Measurements from ENCODE around the gene SORCS1. TPM values are rescaled to one million over a fixed set of nuclear protein-coding genes. Genes with fewer than 3 reads are reported as not detected.

The SORCS1 gene
- total and polyA plus RNA-seq, 2 experiments from 2014 or later = 2.9 to 8.9 TPM

GRCh38 chr10:106768204-106768603 is 396.3 kb downstream of the SORCS1 start:
- Mint-ChIP-seq H3K9me3 (no peaks in the 10 kb centered on the region; the same call in 2 of the 3 replicates), H3K27me3 (ENCODE audit: insufficient read depth, low read depth, poor library complexity) (peaks cover 2% of the 10 kb centered on the region), H3K4me3 (no peak overlapping the region), H3K27ac (no peak overlapping the region), H3K4me1 (peaks cover 24% of the 10 kb centered on the region), H3K36me3 (ENCODE audit: low read depth) (no peaks in the 10 kb centered on the region)
- ATAC-seq (no peak), DNase-seq (ENCODE audit: low spot score) (no peak)
- no peaks in the 10 kb centered on the region for H3F3A ChIP-seq (replicated peaks; ENCODE audit: low read depth)
- peaks cover 8% of the 10 kb centered on the region; the same call in 1 of the 2 replicates for H3K4me1 ChIP-seq (ENCODE audit: insufficient read depth)
- H3K36me3 ChIP-seq (ENCODE audit: insufficient read depth) = no peaks in the 10 kb centered on the region
- H2AFZ ChIP-seq = no peak overlapping the region
- TF ChIP-seq ETS1 (IDR thresholded peaks at IDR 0.05) (no peak), JUNB (IDR thresholded peaks at IDR 0.05; ENCODE audit: unreplicated experiment) (no peak), ZNF114 (CRISPR knock-in tag; IDR thresholded peaks at IDR 0.05) (no peak), CREB1 (CRISPR knock-in tag; IDR thresholded peaks at IDR 0.05; ENCODE audit: low read depth) (no peak), ZNF462 (CRISPR knock-in tag; IDR thresholded peaks at IDR 0.05) (no peak), ZNF331 (CRISPR knock-in tag; IDR thresholded peaks at IDR 0.05; ENCODE audit: low read depth) (no peak), NANOG (IDR thresholded peaks at IDR 0.05; ENCODE audit: borderline replicate concordance) (no peak), POLR2AphosphoS5 (IDR thresholded peaks at IDR 0.05; ENCODE audit: low read depth) (no peak), STAT1 (IDR thresholded peaks at IDR 0.05; ENCODE audit: unreplicated experiment) (no peak), EZH2 (IDR thresholded peaks at IDR 0.05; ENCODE audit: low read depth, unreplicated experiment) (no peak), EZH2phosphoT487 (IDR thresholded peaks at IDR 0.05; ENCODE audit: unreplicated experiment) (no peak)
- TF ChIP-seq, protein P1, sequence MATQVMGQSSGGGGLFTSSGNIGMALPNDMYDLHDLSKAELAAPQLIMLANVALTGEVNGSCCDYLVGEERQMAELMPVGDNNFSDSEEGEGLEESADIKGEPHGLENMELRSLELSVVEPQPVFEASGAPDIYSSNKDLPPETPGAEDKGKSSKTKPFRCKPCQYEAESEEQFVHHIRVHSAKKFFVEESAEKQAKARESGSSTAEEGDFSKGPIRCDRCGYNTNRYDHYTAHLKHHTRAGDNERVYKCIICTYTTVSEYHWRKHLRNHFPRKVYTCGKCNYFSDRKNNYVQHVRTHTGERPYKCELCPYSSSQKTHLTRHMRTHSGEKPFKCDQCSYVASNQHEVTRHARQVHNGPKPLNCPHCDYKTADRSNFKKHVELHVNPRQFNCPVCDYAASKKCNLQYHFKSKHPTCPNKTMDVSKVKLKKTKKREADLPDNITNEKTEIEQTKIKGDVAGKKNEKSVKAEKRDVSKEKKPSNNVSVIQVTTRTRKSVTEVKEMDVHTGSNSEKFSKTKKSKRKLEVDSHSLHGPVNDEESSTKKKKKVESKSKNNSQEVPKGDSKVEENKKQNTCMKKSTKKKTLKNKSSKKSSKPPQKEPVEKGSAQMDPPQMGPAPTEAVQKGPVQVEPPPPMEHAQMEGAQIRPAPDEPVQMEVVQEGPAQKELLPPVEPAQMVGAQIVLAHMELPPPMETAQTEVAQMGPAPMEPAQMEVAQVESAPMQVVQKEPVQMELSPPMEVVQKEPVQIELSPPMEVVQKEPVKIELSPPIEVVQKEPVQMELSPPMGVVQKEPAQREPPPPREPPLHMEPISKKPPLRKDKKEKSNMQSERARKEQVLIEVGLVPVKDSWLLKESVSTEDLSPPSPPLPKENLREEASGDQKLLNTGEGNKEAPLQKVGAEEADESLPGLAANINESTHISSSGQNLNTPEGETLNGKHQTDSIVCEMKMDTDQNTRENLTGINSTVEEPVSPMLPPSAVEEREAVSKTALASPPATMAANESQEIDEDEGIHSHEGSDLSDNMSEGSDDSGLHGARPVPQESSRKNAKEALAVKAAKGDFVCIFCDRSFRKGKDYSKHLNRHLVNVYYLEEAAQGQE (IDR thresholded peaks at IDR 0.05; ENCODE audit: unreplicated experiment) = no peak
- TF ChIP-seq, protein P2, sequence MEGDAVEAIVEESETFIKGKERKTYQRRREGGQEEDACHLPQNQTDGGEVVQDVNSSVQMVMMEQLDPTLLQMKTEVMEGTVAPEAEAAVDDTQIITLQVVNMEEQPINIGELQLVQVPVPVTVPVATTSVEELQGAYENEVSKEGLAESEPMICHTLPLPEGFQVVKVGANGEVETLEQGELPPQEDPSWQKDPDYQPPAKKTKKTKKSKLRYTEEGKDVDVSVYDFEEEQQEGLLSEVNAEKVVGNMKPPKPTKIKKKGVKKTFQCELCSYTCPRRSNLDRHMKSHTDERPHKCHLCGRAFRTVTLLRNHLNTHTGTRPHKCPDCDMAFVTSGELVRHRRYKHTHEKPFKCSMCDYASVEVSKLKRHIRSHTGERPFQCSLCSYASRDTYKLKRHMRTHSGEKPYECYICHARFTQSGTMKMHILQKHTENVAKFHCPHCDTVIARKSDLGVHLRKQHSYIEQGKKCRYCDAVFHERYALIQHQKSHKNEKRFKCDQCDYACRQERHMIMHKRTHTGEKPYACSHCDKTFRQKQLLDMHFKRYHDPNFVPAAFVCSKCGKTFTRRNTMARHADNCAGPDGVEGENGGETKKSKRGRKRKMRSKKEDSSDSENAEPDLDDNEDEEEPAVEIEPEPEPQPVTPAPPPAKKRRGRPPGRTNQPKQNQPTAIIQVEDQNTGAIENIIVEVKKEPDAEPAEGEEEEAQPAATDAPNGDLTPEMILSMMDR (conservative IDR thresholded peaks at IDR 0.05; ENCODE audit: low read depth in 2 of 2) = no peak
- H3K79me2 ChIP-seq (replicated peaks; ENCODE audit: insufficient read depth) = no peaks in the 10 kb centered on the region
- no peaks in the 10 kb centered on the region for H3K27me3 ChIP-seq (ENCODE audit: insufficient read depth)
- H4K20me1 ChIP-seq (replicated peaks; ENCODE audit: insufficient read depth) = no peaks in the 10 kb centered on the region; the same call in 1 of the 2 replicates
- no peaks in the 10 kb centered on the region for H3K9me2 ChIP-seq (ENCODE audit: insufficient read depth)
- no peak overlapping the region for H3K27ac ChIP-seq (ENCODE audit: low read depth)
- H3K4me2 ChIP-seq = no peak overlapping the region
- H3K4me3 ChIP-seq = no peak overlapping the region

All from GM23338 (cell line).